GM10847 (cell line): ENCODE results near the gene TCF12.

Source experiments
- POLR2A ChIP-seq: IDR thresholded peaks from 2 replicates; pipeline ENCODE4 v1.6.1; 2011; ENCODE audit not compliant: insufficient read length; ENCODE audit errors: extremely low read depth

TCF12 gene

GRCh38 chr15:57251308-57251707 lies 332.9 kb downstream of the TCF12 start:
- TF ChIP-seq POLR2A, result no peak

DNA sequence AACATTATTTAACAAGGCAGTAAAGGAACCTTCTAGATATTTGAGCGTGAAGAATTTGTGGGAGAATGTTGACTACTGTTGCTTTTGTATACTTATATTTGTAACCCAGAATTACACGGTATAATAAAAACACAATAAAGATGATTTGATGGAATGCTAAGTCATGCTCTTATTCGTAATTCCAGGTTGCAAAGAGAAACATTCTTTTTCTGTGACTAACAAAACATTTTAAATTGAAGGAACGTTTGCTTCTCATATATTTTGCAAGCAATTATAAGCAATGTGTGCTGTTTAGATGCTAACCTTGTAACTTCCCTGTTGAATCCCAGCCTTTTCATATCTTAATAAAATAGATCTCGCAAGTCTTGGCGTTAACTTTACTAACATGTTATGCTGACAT lies 333.5 kb downstream of the TCF12 start:
- no peak for TF ChIP-seq POLR2A

- TF ChIP-seq POLR2A, result no peak
Observed at GRCh38 chr15:57253082-57253481, 334.6 kb downstream of the TCF12 start.

DNA sequence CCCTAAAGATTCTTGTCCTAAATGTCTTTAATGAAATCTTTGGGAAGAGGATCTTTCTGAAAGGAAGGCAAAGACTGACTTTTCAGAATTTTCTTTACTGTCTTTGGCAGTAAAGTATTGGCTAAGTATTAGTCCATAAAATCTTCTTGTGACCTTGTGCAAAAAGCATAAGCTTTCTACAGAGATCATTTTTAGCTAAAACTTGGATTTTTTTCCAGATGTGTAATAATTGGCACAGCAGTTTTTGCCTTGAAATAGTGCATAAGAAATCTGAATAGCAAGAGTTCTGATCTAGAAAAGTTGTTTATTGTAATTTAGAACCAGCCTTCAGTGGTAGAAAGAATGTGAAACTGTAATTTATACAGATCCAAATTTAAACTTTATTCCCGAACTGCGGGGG lies 335.1 kb downstream of the TCF12 start:
- no peak for TF ChIP-seq POLR2A

DNA sequence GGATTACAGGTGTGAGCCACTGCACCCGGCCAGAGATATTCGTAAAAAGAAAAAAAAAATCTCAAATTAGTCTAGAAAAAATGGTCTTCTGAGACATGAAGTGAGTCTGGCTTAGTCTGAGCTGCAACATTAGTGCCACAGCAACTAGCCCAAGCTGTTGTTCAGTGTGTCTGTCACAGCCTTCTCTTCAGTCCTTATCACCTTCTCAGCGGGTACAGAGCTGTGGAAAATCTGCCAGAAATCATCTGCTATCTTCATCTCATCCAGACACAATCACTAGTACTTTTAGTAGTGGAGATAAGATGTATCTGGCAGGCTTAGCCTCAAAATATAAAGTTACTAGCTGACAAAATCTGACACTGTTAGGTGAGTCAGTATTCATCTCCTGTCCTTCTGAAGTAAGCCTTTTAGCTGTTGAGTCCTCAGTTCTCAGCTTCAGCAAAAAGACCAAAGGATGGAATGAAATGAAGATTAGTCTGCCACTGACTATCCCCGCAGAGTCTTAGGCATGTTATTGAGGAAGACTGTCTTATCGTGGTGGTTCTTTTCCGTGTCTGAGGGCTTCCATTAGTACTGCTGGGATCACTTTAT lies 337.4 kb downstream of the TCF12 start:
- TF ChIP-seq POLR2A, result no peak

- no peak for TF ChIP-seq POLR2A
Observed at GRCh38 chr15:57256939-57257338, 338.5 kb downstream of the TCF12 start.

GRCh38 chr15:57259568-57260040 lies 341.2 kb downstream of the TCF12 start:
- TF ChIP-seq POLR2A, result no peak

DNA sequence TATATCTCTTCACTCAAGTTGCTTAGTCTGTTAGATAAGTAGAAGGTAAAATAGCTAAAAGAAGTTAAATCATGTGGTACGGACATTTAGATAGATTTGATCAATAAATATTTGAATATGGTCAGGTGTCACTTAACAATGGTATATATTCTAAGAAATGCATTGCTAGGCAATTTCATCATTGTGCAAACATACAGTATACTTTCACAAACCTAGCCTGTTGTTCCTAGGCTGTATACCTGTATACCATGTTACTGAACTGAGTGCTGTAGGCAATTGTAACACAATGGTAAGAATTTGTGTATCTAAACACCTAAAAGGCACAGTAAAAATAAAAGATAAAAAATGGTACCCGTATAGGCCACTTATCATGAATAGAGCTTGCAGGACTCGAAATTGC lies 345.1 kb downstream of the TCF12 start:
- TF ChIP-seq POLR2A, result no peak

- no peak for TF ChIP-seq POLR2A
Observed at GRCh38 chr15:57272771-57273357, 354.4 kb downstream of the TCF12 start.

- TF ChIP-seq POLR2A, result no peak
Observed at GRCh38 chr15:57273402-57273801, 355.0 kb downstream of the TCF12 start.

GRCh38 chr15:57278439-57278838 lies 360.0 kb downstream of the TCF12 start:
- no peak for TF ChIP-seq POLR2A

GRCh38 chr15:57280464-57280863 lies 362.0 kb downstream of the TCF12 start:
- no peak for TF ChIP-seq POLR2A

- no peak for TF ChIP-seq POLR2A
Observed at GRCh38 chr15:57281321-57281720, 362.9 kb downstream of the TCF12 start.

DNA sequence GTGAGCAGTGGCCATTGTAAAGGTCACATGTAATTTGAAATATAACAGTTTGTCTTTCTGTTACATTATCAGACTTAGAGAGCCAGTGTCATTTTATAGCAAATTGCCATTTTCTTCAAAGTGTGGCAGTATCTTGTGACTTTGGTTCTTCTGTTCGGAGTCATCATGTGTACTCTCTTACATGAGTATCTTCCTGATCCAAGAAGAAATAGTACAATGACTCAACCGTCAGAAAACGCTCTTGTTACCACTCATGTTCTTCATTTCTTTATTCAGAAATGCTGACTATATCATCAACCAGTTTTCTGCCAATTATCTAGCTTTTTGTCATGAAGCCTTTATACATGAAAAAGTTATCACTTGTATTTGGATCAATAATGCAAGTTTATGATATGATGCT lies 364.2 kb downstream of the TCF12 start:
- no peak for TF ChIP-seq POLR2A

- TF ChIP-seq POLR2A, result no peak
Observed at GRCh38 chr15:57283774-57284503, 365.5 kb downstream of the TCF12 start.

DNA sequence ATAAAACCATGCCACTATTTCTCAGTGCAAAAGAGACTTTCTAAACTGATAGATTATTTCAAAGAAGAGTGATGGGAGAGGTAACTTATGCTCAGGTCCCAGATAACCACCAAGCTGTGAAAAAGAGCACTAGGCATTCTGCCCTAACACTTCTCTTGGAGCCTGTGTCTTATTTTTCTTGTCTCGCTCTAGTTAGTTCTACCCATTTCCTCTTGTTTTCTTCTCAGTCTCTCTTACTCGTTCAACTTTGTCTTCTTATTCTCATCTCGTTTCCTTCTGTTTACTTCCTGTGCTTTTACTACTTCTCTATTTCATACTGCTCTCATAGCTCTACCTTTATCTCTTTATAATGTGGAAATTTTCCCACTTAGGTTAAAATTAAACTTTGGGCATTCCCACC lies 366.1 kb downstream of the TCF12 start:
- no peak for TF ChIP-seq POLR2A
